CD4-positive, alpha-beta memory T cell (primary cell): ENCODE results near the gene PLPP3. TPM values are rescaled to one million over a fixed set of nuclear protein-coding genes. Genes with fewer than 3 reads are reported as not detected.

ENCODE experiments used
- CTCF ChIA-PET: fragments of 350-600 bp; sonication (Branson Sonifier 250); formaldehyde crosslinking; loops from one replicate; lab custom pipeline; 2021; ENCODE audit warnings: inconsistent platforms; ENCODE audit not compliant: partially characterized antibody; lab: Charles Lee
- POLR2A ChIA-PET: fragments of 350-600 bp; sonication (Branson Sonifier 250); formaldehyde crosslinking; loops from one replicate; lab custom pipeline; 2021; ENCODE audit not compliant: partially characterized antibody; lab: Charles Lee
- DNase-seq, 5 donors: peaks; one replicate each; pipeline versions ENCODE4 v3.0.0 to v3.0.0-alpha.2; 2020 to 2022; ENCODE audit warnings: mixed read lengths in 1 of 5
- H3K27ac ChIP-seq: one replicate; pipeline ENCODE4 v1.7.0; 2013; ENCODE audit warnings: low read depth, low read length
- H3K27me3 ChIP-seq: 2 replicates; pipeline ENCODE4 v1.7.0; 2013; ENCODE audit warnings: mild to moderate bottlenecking, low read length, moderate library complexity; ENCODE audit not compliant: insufficient read depth
- H3K36me3 ChIP-seq: 2 replicates; pipeline ENCODE4 v1.7.0; 2013; ENCODE audit warnings: mild to moderate bottlenecking, low read length, moderate library complexity; ENCODE audit not compliant: insufficient read depth
- H3K4me1 ChIP-seq: 2 replicates; pipeline ENCODE4 v1.7.0; 2013; ENCODE audit warnings: mild to moderate bottlenecking, low read length, moderate library complexity; ENCODE audit not compliant: insufficient read depth
- H3K4me3 ChIP-seq, 2 donors: one replicate each; pipeline ENCODE4 v1.7.0; 2013; ENCODE audit warnings: low read length in 2 of 2, mild to moderate bottlenecking in 1 of 2
- H3K9me3 ChIP-seq, 2 donors: one replicate each; pipeline ENCODE4 v1.7.0; 2013; ENCODE audit warnings: low read length in 2 of 2, control low read depth in 1 of 2; ENCODE audit not compliant: control insufficient read depth in 1 of 2
- H3K27ac Mint-ChIP-seq, 7 donors: one replicate each; pipeline ENCODE4 v1.8.0; 2020 to 2021; ENCODE audit warnings: mixed read lengths in 7 of 7, mild to moderate bottlenecking in 6 of 7, inconsistent platforms in 3 of 7, moderate library complexity in 3 of 7
- H3K27me3 Mint-ChIP-seq, 2 donors: one replicate each; pipeline ENCODE4 v1.8.0; 2020 to 2021; ENCODE audit warnings: mixed read lengths in 2 of 2
- H3K36me3 Mint-ChIP-seq, 2 donors: one replicate each; pipeline ENCODE4 v1.8.0; 2020 to 2021; ENCODE audit warnings: mixed read lengths in 2 of 2, inconsistent platforms in 1 of 2, mild to moderate bottlenecking in 1 of 2
- H3K4me1 Mint-ChIP-seq, 4 donors: one replicate each; pipeline ENCODE4 v1.8.0; 2020 to 2021; ENCODE audit warnings: mixed read lengths in 4 of 4, mild to moderate bottlenecking in 1 of 4
- H3K4me3 Mint-ChIP-seq, 8 donors: one replicate each; pipeline ENCODE4 v1.8.0; 2020 to 2021; ENCODE audit warnings: mixed read lengths in 8 of 8, mild to moderate bottlenecking in 7 of 8, moderate library complexity in 6 of 8, inconsistent platforms in 3 of 8
- H3K9me3 Mint-ChIP-seq, 8 donors: one replicate each; pipeline ENCODE4 v1.8.0; 2020 to 2021; ENCODE audit warnings: mixed read lengths in 8 of 8, mild to moderate bottlenecking in 5 of 8, inconsistent platforms in 3 of 8, moderate library complexity in 1 of 8
- intact Hi-C: fragments of 100-400 bp; cut with micrococcal nuclease; formaldehyde crosslinking; loops from one replicate; pipeline ENCODE4 v1.15.1; 2023
- polyA plus RNA-seq, 2 donors: library from polyadenylated mRNA; unstranded; fragments of 300-500 nt; fragmentation: Illumina TruSeq; gene quantifications; one replicate each; pipeline ENCODE4 v1.2.3, GENCODE V29; 2021
- total RNA-seq, 2 experiments: library from RNA; stranded (reverse); gene quantifications; one replicate each; pipeline ENCODE4 v1.2.3, GENCODE V29; 2021

The PLPP3 gene
- total and polyA plus RNA-seq, 4 experiments from 2014 or later: 0.61 to 0.94 TPM; not detected in 2

DNA sequence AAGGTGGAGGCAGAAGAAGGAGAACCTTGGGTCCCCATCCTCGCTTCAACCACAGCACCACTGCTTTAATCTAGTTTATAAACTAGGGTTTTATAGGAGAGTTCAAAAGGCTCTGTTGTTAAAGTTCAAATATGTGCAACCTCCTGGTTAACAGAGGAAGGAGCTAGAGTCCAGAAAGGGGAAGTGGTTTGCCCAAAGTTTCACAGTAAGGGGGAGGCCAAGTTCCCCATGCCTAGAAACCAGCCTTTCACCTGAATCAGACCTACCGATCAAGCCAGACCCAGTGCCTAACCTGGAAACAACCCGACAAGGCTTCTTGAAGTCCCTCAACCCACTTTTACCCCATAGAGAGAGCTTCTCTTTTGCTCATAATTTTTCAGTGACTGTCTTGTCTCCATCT is 106.5 kb downstream of the PLPP3 start:
- H3K4me1 Mint-ChIP-seq: no peaks in the 10 kb centered on the region
- H3K9me3 Mint-ChIP-seq: peaks cover 0 to 5% (median 1%) of the 10 kb centered on the region in 8 donors
- Histone ChIP-seq H3K4me3 (no peak overlapping the region), H3K27ac (no peak overlapping the region), H3K27me3 (no peaks in the 10 kb centered on the region), H3K9me3 (no peaks in the 10 kb centered on the region), H3K36me3 (no peaks in the 10 kb centered on the region), H3K4me1 (no peaks in the 10 kb centered on the region)
- peaks cover 3 to 19% of the 10 kb centered on the region in 2 donors for H3K27me3 Mint-ChIP-seq
- DNase-seq: no peak
- intact Hi-C loops: no loop called here
- H3K36me3 Mint-ChIP-seq: no peaks in the 10 kb centered on the region
- POLR2A ChIA-PET: no interaction called here
- no peak overlapping the region for H3K4me3 Mint-ChIP-seq
- no peak overlapping the region for H3K27ac Mint-ChIP-seq
- CTCF ChIA-PET: no interaction called here

DNA sequence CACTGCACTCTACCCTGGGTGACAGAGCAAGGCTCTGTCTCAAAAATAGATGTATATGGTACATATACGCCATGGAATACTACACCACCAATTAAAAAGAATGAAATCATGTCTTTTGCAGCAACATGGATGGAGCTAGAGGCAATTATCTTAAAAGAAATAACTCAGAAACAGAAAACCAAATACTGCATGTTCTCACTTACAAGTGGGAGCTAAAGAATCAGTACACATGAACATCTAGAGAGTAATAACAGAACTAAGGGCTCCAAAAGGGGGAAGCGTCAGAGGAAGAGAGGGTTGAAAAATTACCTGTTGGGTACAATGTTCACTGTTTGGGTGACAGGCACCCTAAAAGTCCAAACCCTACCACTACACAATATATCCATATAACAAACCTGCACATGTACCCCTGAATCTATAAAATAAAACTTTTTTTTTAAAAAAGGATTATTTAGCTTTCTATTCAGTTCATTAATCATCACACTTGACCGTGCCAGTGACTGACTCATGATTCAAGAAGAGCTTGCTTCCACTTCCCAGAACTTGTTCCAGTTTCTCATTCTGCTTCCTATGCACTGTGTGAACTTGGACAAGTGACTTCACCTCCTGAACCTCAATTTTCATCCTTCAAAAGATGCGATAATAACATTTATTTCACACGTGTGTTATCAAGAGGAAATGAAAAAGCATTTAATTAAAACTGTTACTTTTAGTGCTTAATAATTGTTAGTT is 109.6 kb downstream of the PLPP3 start:
- H3K27ac Mint-ChIP-seq: no peak overlapping the region
- Histone ChIP-seq H3K27me3 (no peaks in the 10 kb centered on the region), H3K4me3 (no peak overlapping the region), H3K4me1 (no peaks in the 10 kb centered on the region), H3K9me3 (no peaks in the 10 kb centered on the region), H3K27ac (no peak overlapping the region), H3K36me3 (no peaks in the 10 kb centered on the region)
- H3K36me3 Mint-ChIP-seq: no peaks in the 10 kb centered on the region
- intact Hi-C loops: no loop called here
- peaks cover 0 to 5% (median 0%) of the 10 kb centered on the region in 8 donors for H3K9me3 Mint-ChIP-seq
- no peak for DNase-seq
- ChIA-PET POLR2A (no interaction called here), CTCF (no interaction called here)
- no peaks in the 10 kb centered on the region for H3K4me1 Mint-ChIP-seq
- peaks cover 0 to 6% of the 10 kb centered on the region in 2 donors for H3K27me3 Mint-ChIP-seq
- H3K4me3 Mint-ChIP-seq: no peak overlapping the region

DNA sequence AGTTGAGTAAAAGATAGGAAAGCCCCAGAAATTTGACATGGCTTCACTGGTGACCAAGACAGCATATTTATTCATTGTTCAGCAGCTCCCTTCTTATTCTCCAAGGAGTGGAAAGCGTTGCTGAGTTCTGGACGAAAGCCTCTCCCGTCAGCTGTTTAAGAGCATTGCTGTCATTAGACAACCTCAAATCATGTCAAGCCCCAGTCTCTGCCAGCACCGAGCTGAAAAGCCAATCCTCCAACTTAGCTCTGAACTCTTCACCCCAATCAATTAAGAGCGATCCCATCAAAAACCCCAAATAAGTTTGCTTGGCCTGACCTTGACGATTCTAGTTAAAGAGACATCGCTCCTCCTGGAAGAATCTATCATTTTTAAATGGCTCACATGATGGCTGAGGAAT is 110.8 kb downstream of the PLPP3 start:
- H3K4me3 Mint-ChIP-seq: no peak overlapping the region
- Histone ChIP-seq H3K4me3 (no peak overlapping the region), H3K36me3 (no peaks in the 10 kb centered on the region), H3K27me3 (no peaks in the 10 kb centered on the region), H3K4me1 (no peaks in the 10 kb centered on the region), H3K27ac (no peak overlapping the region), H3K9me3 (no peaks in the 10 kb centered on the region)
- ChIA-PET POLR2A (no interaction called here), CTCF (no interaction called here)
- intact Hi-C loops: no loop called here
- H3K9me3 Mint-ChIP-seq: peaks cover 0 to 5% (median 2%) of the 10 kb centered on the region in 8 donors
- H3K4me1 Mint-ChIP-seq: no peaks in the 10 kb centered on the region
- no peak for DNase-seq
- no peak overlapping the region for H3K27ac Mint-ChIP-seq
- no peaks in the 10 kb centered on the region for H3K36me3 Mint-ChIP-seq
- peaks cover 0 to 4% of the 10 kb centered on the region in 2 donors for H3K27me3 Mint-ChIP-seq

DNA sequence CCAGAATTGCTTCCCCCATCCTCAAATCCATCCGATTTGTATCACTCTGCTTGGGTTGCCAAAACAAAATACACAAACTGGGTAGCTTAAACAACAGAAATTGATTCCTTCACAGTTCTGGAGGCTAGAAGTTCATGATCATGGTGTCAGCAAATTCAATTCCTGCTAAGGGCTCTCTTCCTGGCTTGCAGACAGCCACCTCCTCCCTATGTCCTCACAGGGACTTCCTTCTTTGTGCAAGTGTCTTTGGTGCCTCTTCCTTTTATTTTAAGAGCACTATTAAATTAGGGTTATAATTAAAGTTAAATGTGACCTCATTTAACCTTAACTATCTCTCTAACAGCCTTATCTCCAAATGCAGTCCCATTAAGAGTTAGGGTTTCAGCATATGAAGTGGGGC is 112.8 kb downstream of the PLPP3 start:
- H3K9me3 Mint-ChIP-seq: peaks cover 0 to 5% (median 3%) of the 10 kb centered on the region in 8 donors
- no peak overlapping the region for H3K27ac ChIP-seq
- no peak for DNase-seq
- no peaks in the 10 kb centered on the region for H3K9me3 ChIP-seq
- ChIA-PET CTCF (no interaction called here), POLR2A (no interaction called here)
- H3K36me3 Mint-ChIP-seq: no peaks in the 10 kb centered on the region
- intact Hi-C loops: no loop called here
- no peak overlapping the region for H3K4me3 Mint-ChIP-seq
- no peaks in the 10 kb centered on the region for H3K36me3 ChIP-seq
- H3K4me1 Mint-ChIP-seq: no peaks in the 10 kb centered on the region
- no peak overlapping the region for H3K27ac Mint-ChIP-seq
- H3K27me3 ChIP-seq: no peaks in the 10 kb centered on the region
- H3K4me3 ChIP-seq: no peak overlapping the region
- no peaks in the 10 kb centered on the region for H3K4me1 ChIP-seq
- H3K27me3 Mint-ChIP-seq: peaks cover 0 to 4% of the 10 kb centered on the region in 2 donors

DNA sequence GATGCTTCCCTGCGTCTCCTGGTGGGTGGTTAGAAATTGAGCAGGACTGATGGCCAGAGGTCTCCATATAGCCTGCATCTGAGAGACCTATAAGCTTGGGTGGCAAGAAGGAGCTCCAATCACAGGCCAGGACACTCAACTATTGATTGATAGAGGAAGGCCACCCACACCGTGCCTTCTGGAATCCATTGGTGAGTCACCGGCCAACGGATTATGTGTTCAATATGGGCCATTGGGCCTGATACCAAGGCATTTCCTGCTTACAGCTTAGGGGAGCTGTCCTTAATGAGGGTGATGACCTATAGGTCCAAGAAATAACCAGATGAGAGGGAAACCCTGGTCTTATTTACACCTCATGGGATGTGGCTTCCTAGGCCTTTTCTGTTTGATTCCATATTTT is 115.1 kb downstream of the PLPP3 start:
- intact Hi-C loops: no loop called here
- no peak for DNase-seq
- Mint-ChIP-seq H3K4me1 (no peaks in the 10 kb centered on the region), H3K9me3 (peaks cover 0 to 6% (median under 1%) of the 10 kb centered on the region in 8 donors), H3K27me3 (peaks cover 0 to 2% of the 10 kb centered on the region in 2 donors), H3K36me3 (no peaks in the 10 kb centered on the region), H3K4me3 (no peak overlapping the region), H3K27ac (no peak overlapping the region)
- Histone ChIP-seq H3K4me1 (no peaks in the 10 kb centered on the region), H3K9me3 (no peaks in the 10 kb centered on the region), H3K27ac (no peak overlapping the region), H3K36me3 (no peaks in the 10 kb centered on the region), H3K4me3 (no peak overlapping the region), H3K27me3 (no peaks in the 10 kb centered on the region)
- POLR2A ChIA-PET: no interaction called here
- CTCF ChIA-PET: no interaction called here

DNA sequence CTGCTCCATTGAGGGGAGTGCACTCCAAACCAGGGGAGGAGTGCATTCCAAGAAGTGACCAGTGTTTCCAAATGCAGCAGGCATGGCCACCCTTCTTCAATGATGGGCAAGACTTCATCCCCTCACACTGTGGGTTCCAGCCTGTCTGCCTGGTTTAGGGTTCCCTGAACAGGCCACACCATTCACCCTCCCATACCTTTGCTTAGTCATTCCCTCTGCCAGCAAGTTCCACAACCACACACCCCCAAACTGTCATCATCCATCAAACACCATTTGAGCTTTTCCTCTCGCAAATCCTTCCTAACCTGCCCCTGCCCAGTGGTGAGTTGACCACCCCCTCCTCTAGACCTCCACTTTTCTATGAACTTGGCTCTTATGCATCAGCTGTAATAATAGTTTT is 116.0 kb downstream of the PLPP3 start:
- no peaks in the 10 kb centered on the region for H3K27me3 ChIP-seq
- no peaks in the 10 kb centered on the region for H3K36me3 ChIP-seq
- no peaks in the 10 kb centered on the region for H3K9me3 ChIP-seq
- H3K27ac ChIP-seq: no peak overlapping the region
- DNase-seq: no peak
- Mint-ChIP-seq H3K4me1 (no peaks in the 10 kb centered on the region), H3K27me3 (no peaks in the 10 kb centered on the region), H3K9me3 (peaks cover 0 to 6% (median under 1%) of the 10 kb centered on the region in 8 donors), H3K36me3 (no peaks in the 10 kb centered on the region), H3K4me3 (no peak overlapping the region), H3K27ac (no peak overlapping the region)
- CTCF ChIA-PET: interaction anchor here (0.6 kb wide), 1 partner anchor 38 kb away, joined by 3 read pairs; no protein-coding TSS in a partner anchor
- POLR2A ChIA-PET: no interaction called here
- intact Hi-C loops: no loop called here
- H3K4me3 ChIP-seq: no peak overlapping the region
- H3K4me1 ChIP-seq: no peaks in the 10 kb centered on the region

DNA sequence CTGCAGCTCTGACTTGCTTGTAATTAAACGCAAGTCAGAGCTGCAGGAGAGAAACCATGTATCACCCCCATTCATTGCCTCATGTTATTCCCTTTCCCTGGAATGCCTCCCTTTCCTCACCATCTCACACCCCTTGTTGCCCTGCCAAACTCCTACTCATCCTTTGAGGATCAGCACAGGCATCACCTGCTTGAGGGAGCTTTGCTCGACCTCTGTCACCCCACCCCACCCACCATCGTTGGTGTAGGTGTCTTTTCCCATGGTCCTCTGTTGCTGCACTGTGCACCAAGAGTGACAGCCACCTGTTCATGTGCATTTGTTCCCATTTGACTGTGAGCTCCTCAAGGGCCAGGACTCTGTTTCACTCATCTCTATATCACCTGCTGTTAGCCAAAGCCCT is 117.2 kb downstream of the PLPP3 start:
- Histone ChIP-seq H3K27ac (no peak overlapping the region), H3K36me3 (no peaks in the 10 kb centered on the region), H3K4me3 (no peak overlapping the region), H3K9me3 (no peaks in the 10 kb centered on the region), H3K4me1 (no peaks in the 10 kb centered on the region), H3K27me3 (no peaks in the 10 kb centered on the region)
- Mint-ChIP-seq H3K27ac (no peak overlapping the region), H3K4me1 (no peaks in the 10 kb centered on the region), H3K27me3 (no peaks in the 10 kb centered on the region), H3K4me3 (no peak overlapping the region), H3K9me3 (peaks cover 0 to 6% (median under 1%) of the 10 kb centered on the region in 8 donors), H3K36me3 (no peaks in the 10 kb centered on the region)
- POLR2A ChIA-PET: no interaction called here
- CTCF ChIA-PET: no interaction called here
- no peak for DNase-seq
- intact Hi-C loops: no loop called here
